Stomach smooth muscle (tissue), 2 donors: ENCODE measurements around the gene MEIS1.

Experiments used
- H3K27ac ChIP-seq: one replicate; pipeline ENCODE4 v1.7.0; 2013; ENCODE audit warnings: mild to moderate bottlenecking, low read length, inconsistent platforms
- H3K27me3 ChIP-seq, 2 donors: one replicate each; pipeline ENCODE4 v1.7.0; 2013; ENCODE audit warnings: low read length in 2 of 2; ENCODE audit not compliant: insufficient read depth in 2 of 2, control insufficient read depth in 1 of 2
- H3K36me3 ChIP-seq, 2 donors: one replicate each; pipeline ENCODE4 v1.7.0; 2013; ENCODE audit warnings: low read length in 2 of 2; ENCODE audit not compliant: control insufficient read depth in 2 of 2, insufficient read depth in 2 of 2
- H3K4me1 ChIP-seq: one replicate; pipeline ENCODE4 v1.7.0; 2013; ENCODE audit warnings: low read length; ENCODE audit not compliant: control insufficient read depth, insufficient read depth
- H3K4me3 ChIP-seq, 2 donors: one replicate each; pipeline ENCODE4 v1.7.0; 2013; ENCODE audit warnings: low read length in 2 of 2
- H3K9ac ChIP-seq, 2 donors: one replicate each; pipeline ENCODE4 v1.7.0; 2013; ENCODE audit warnings: low read length in 2 of 2, mild to moderate bottlenecking in 1 of 2
- H3K9me3 ChIP-seq, 2 donors: one replicate each; pipeline ENCODE4 v1.7.0; 2013; ENCODE audit warnings: low read length in 2 of 2; ENCODE audit not compliant: control insufficient read depth in 2 of 2
- donor health status: healthy.
- donor health status: Pancreatic carcinoma.

MEIS1 gene

GRCh38 chr2:66512626-66513025, 77.7 kb downstream of the MEIS1 start:
- Histone ChIP-seq H3K36me3 (peaks cover 3 to 8% of the 10 kb centered on the region in 2 donors), H3K27me3 (no peaks in the 10 kb centered on the region), H3K27ac (no peak overlapping the region), H3K4me1 (peaks cover 26% of the 10 kb centered on the region), H3K9me3 (no peaks in the 10 kb centered on the region), H3K9ac (no peak overlapping the region), H3K4me3 (no peak overlapping the region)

GRCh38 chr2:66515743-66516142, 80.8 kb downstream of the MEIS1 start:
- H3K27ac ChIP-seq: no peak overlapping the region
- H3K27me3 ChIP-seq: no peaks in the 10 kb centered on the region
- peaks cover 9 to 11% of the 10 kb centered on the region in 2 donors for H3K36me3 ChIP-seq
- no peak overlapping the region for H3K9ac ChIP-seq
- no peak overlapping the region for H3K4me3 ChIP-seq
- peaks cover 10% of the 10 kb centered on the region for H3K4me1 ChIP-seq
- no peaks in the 10 kb centered on the region for H3K9me3 ChIP-seq

GRCh38 chr2:66516499-66516898, 81.6 kb downstream of the MEIS1 start:
- Histone ChIP-seq H3K4me3 (no peak overlapping the region), H3K27ac (no peak overlapping the region), H3K36me3 (peaks cover 9 to 11% of the 10 kb centered on the region in 2 donors), H3K27me3 (no peaks in the 10 kb centered on the region), H3K9ac (no peak overlapping the region), H3K9me3 (no peaks in the 10 kb centered on the region), H3K4me1 (peaks cover 14% of the 10 kb centered on the region)

GRCh38 chr2:66517772-66518171, 82.8 kb downstream of the MEIS1 start:
- H3K27ac ChIP-seq: no peak overlapping the region
- H3K4me1 ChIP-seq: peaks cover 24% of the 10 kb centered on the region
- H3K4me3 ChIP-seq: no peak overlapping the region
- no peak overlapping the region for H3K9ac ChIP-seq
- no peaks in the 10 kb centered on the region for H3K27me3 ChIP-seq
- peaks cover 9% of the 10 kb centered on the region in 2 donors for H3K36me3 ChIP-seq
- no peaks in the 10 kb centered on the region for H3K9me3 ChIP-seq

DNA sequence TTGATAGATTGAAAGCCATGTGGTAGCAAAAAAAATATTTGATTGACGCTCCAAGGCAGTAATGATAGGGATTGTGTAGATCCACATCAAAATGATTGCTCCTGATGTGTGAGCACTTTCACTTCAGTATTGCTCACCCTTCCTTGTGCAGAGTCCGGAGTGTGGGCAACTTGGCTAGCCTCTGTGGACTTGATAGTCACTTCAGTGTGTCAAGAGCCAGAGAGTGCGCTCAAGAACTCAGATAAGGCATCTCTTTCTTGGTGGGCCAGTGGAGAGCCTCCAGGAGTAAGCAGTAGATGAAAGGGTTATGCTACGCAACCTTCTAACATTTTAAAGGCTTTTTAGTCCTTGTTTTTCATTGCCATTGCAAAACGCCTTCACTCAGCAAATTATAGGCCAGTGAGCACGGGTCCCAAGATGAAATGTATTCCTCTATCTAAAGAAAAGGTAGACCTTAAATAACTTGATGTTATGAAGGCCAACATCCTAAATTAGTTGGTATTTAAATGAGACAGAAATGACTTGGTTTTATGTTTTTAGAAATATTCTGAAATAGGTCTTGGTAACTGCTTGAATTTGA, 84.4 kb downstream of the MEIS1 start:
- no peaks in the 10 kb centered on the region for H3K9me3 ChIP-seq
- no peak overlapping the region for H3K4me3 ChIP-seq
- H3K36me3 ChIP-seq: peaks cover 9% of the 10 kb centered on the region in 2 donors
- no peak overlapping the region for H3K27ac ChIP-seq
- H3K9ac ChIP-seq: no peak overlapping the region
- no peaks in the 10 kb centered on the region for H3K27me3 ChIP-seq
- peaks cover 28% of the 10 kb centered on the region for H3K4me1 ChIP-seq

- Histone ChIP-seq H3K27me3 (no peaks in the 10 kb centered on the region), H3K9ac (no peak overlapping the region), H3K4me3 (no peak overlapping the region), H3K9me3 (no peaks in the 10 kb centered on the region), H3K36me3 (peaks cover 7% of the 10 kb centered on the region in 2 donors), H3K27ac (peak overlapping the region; percentile 19), H3K4me1 (peaks cover 35% of the 10 kb centered on the region)
These were observed 86.5 kb downstream of the MEIS1 start for GRCh38 chr2:66521291-66521922.

DNA sequence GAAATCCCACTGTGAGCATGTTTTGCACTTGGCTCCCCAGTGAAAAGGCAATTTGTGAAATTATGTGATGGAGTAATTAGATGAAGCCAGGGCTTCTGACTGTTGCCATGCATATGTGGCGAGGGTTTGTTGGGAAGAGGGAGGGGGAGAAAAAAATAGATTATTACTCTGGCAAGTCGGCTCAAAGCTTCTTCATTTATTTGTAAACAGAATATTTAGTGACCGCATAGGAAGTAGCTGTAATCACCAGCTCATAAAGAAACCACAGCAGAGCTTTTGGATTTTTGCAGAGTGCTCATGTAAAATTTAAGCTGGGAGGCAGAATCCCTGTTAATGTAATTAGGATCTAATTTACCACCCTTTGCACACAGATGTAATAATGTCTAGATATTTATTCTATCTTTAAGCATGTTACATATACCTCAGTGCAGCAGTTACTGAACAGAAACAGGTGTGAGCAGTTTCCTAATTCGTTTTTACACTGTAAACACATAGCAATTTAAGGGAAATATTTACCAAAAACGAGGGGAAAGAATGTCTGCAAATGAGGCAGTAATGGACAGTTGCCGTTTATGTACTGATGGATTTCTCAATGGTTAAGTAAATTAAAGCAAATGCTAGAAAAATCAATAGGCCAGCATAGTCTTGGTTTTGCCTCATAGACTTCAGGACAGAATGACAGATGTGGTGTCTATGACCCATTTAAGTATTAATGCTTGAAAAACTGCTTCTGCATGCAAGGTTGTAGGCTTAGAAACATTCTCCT, 87.9 kb downstream of the MEIS1 start:
- no peak overlapping the region for H3K9ac ChIP-seq
- H3K27ac ChIP-seq: no peak overlapping the region
- H3K4me3 ChIP-seq: no peak overlapping the region
- H3K4me1 ChIP-seq: peaks cover 38% of the 10 kb centered on the region
- no peaks in the 10 kb centered on the region for H3K9me3 ChIP-seq
- H3K36me3 ChIP-seq: peaks cover 10 to 12% of the 10 kb centered on the region in 2 donors
- no peaks in the 10 kb centered on the region for H3K27me3 ChIP-seq

- H3K27me3 ChIP-seq: no peaks in the 10 kb centered on the region
- peaks cover 37% of the 10 kb centered on the region for H3K4me1 ChIP-seq
- H3K9me3 ChIP-seq: no peaks in the 10 kb centered on the region
- H3K4me3 ChIP-seq: no peak overlapping the region
- no peak overlapping the region for H3K9ac ChIP-seq
- no peak overlapping the region for H3K27ac ChIP-seq
- peaks cover 16% of the 10 kb centered on the region in 2 donors for H3K36me3 ChIP-seq
These were observed 88.5 kb downstream of the MEIS1 start for GRCh38 chr2:66523377-66523969.

DNA sequence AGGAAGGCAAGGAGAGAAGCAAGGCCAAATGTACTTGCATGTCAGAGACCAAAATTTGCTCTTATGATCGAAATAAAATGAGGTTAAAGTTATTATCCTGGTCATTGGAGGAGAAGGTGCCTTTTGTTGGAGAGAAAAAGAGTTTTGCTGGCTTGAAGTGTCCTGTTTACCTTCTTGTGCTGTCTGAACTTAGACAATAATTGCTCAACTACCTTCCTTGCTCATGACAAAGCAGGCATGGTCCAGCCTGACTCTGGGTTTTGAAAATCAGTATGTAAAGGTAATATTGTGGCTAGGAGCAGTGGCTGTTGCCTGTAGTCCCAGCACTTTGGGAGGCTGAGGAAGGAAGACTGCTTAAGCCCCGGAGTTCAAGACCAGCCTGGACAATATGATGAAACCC, 89.1 kb downstream of the MEIS1 start:
- H3K27me3 ChIP-seq: no peaks in the 10 kb centered on the region
- H3K9ac ChIP-seq: no peak overlapping the region
- H3K36me3 ChIP-seq: peaks cover 19% of the 10 kb centered on the region in 2 donors
- no peaks in the 10 kb centered on the region for H3K9me3 ChIP-seq
- H3K27ac ChIP-seq: no peak overlapping the region
- peaks cover 40% of the 10 kb centered on the region for H3K4me1 ChIP-seq
- H3K4me3 ChIP-seq: no peak overlapping the region

GRCh38 chr2:66525606-66526005, 90.7 kb downstream of the MEIS1 start:
- H3K27me3 ChIP-seq: no peaks in the 10 kb centered on the region
- peaks cover 18% of the 10 kb centered on the region in 2 donors for H3K36me3 ChIP-seq
- H3K4me3 ChIP-seq: peak overlapping the region in 1 of 2 donors; percentile 23
- no peak overlapping the region for H3K27ac ChIP-seq
- H3K9me3 ChIP-seq: no peaks in the 10 kb centered on the region
- H3K9ac ChIP-seq: no peak overlapping the region
- peaks cover 43% of the 10 kb centered on the region for H3K4me1 ChIP-seq
